HepG2 (cell line): ENCODE results near the gene SUSD2. TPM values are rescaled to one million over a fixed set of nuclear protein-coding genes. Genes with fewer than 3 reads are reported as not detected.

Experiments used
- ATF2 ChIP-seq: sonication (generic); formaldehyde crosslinking; IDR thresholded peaks from 2 replicates; pipeline ENCODE4 v1.4.0; 2020; ENCODE audit warnings: missing genetic modification reagents
- BCL6 ChIP-seq: IDR thresholded peaks from 2 replicates; pipeline ENCODE4 v1.6.1; 2016; ENCODE audit warnings: missing genetic modification reagents, missing compliant biosample characterization
- CCAR2 ChIP-seq: fragments of 200-400 bp; formaldehyde crosslinking; optimal IDR thresholded peaks from 2 replicates; pipeline ENCODE3; 2018; ENCODE audit warnings: low read depth, mild to moderate bottlenecking, low read length, moderate library complexity
- DNMT3B ChIP-seq: conservative IDR thresholded peaks from 2 replicates; pipeline ENCODE4 v1.6.1; 2016; ENCODE audit warnings: missing biosample characterization, control low read depth
- FOSL1 ChIP-seq: sonication (generic); formaldehyde crosslinking; IDR thresholded peaks from 2 replicates; pipeline ENCODE4 v1.9.0; 2021; ENCODE audit warnings: missing genetic modification reagents, borderline replicate concordance
- FOXA3 ChIP-seq: IDR thresholded peaks from 2 replicates; pipeline ENCODE4 v1.6.1; 2016; ENCODE audit warnings: missing genetic modification reagents, missing compliant biosample characterization
- GATAD1 ChIP-seq: IDR thresholded peaks from 2 replicates; pipeline ENCODE4 v1.6.1; 2016; ENCODE audit warnings: missing genetic modification reagents, missing compliant biosample characterization
- HDAC1 ChIP-seq: sonication (generic); formaldehyde crosslinking; IDR thresholded peaks from 2 replicates; pipeline ENCODE4 v1.5.1; 2020; ENCODE audit warnings: mild to moderate bottlenecking, missing genetic modification reagents
- HIVEP1 ChIP-seq: sonication (generic); formaldehyde crosslinking; IDR thresholded peaks from 2 replicates; pipeline ENCODE4 v1.4.0; 2020; ENCODE audit warnings: mild to moderate bottlenecking, missing genetic modification reagents
- HMG20A ChIP-seq: IDR thresholded peaks from 2 replicates; pipeline ENCODE4 v1.6.1; 2016; ENCODE audit warnings: borderline replicate concordance
- KAT8 ChIP-seq: IDR thresholded peaks from 2 replicates; pipeline ENCODE4 v1.6.1; 2016; ENCODE audit warnings: missing genetic modification reagents, missing compliant biosample characterization
- KDM6A ChIP-seq: IDR thresholded peaks from 2 replicates; pipeline ENCODE4 v1.6.1; 2016; ENCODE audit warnings: low read depth
- NFIC ChIP-seq: IDR thresholded peaks from 2 replicates; pipeline ENCODE4 v1.6.1; 2012; ENCODE audit warnings: mild to moderate bottlenecking, low read length, inconsistent platforms
- SMAD1 ChIP-seq: sonication (generic); formaldehyde crosslinking; IDR thresholded peaks from 2 replicates; pipeline ENCODE4 v1.4.0; 2020; ENCODE audit warnings: missing genetic modification reagents, low read depth, mild to moderate bottlenecking, borderline replicate concordance
- ZIK1 ChIP-seq: sonication (generic); formaldehyde crosslinking; IDR thresholded peaks from 2 replicates; pipeline ENCODE4 v1.5.0; 2020; ENCODE audit warnings: mild to moderate bottlenecking, low read depth, missing genetic modification reagents, borderline replicate concordance
- ZNF207 ChIP-seq: fragments of 450-650 bp; IDR thresholded peaks from 2 replicates; pipeline ENCODE4 v1.6.1; 2016; ENCODE audit warnings: antibody characterized with exemption, borderline replicate concordance
- ZNF451 ChIP-seq: sonication (generic); formaldehyde crosslinking; IDR thresholded peaks from 2 replicates; pipeline ENCODE4 v1.5.0; 2020; ENCODE audit warnings: mild to moderate bottlenecking, missing genetic modification reagents
- ZNF781 ChIP-seq: sonication (generic); formaldehyde crosslinking; IDR thresholded peaks from 2 replicates; pipeline ENCODE4 v1.5.1; 2020; ENCODE audit warnings: borderline replicate concordance, mild to moderate bottlenecking, missing genetic modification reagents; ENCODE audit errors: not compliant biosample characterization
- polyA plus RNA-seq, 8 experiments: library from polyadenylated mRNA; depleted of rRNA in 3 of 8; stranded (reverse) in 7 of 8; unstranded in 1 of 8; fragments of >200 nt; fragmentation: Illumina TruSeq in 4 of 8; extraction: Trizol in 4 of 8; gene quantifications; 2 replicates each; pipeline versions ENCODE4 v1.2.1 to v1.2.3, GENCODE V29; 2011 to 2016; ENCODE audit warnings: low read depth in 4 of 8, missing spikeins in 1 of 8, mixed read lengths in 1 of 8; ENCODE audit not compliant: insufficient read depth in 1 of 8
- total RNA-seq, 5 experiments: library from RNA; depleted of rRNA; stranded (reverse); fragments of >200 nt; fragmentation: Illumina TruSeq; extraction: Trizol; gene quantifications; 2 replicates each; pipeline ENCODE4 v1.2.3, GENCODE V29; 2016; ENCODE audit warnings: low read depth in 1 of 5
- TF ChIP-seq, protein P1 (sequence below): sonication (generic); formaldehyde crosslinking; IDR thresholded peaks from 2 replicates; pipeline ENCODE4 v1.5.0; 2020; ENCODE audit warnings: mild to moderate bottlenecking, missing genetic modification reagents, borderline replicate concordance
- TF ChIP-seq, protein P2 (sequence below): sonication (generic); formaldehyde crosslinking; IDR thresholded peaks from 2 replicates; pipeline ENCODE4 v1.8.1; 2023; ENCODE audit warnings: mild to moderate bottlenecking, inconsistent platforms, moderate library complexity, missing genetic modification reagents, borderline replicate concordance
- TF ChIP-seq, protein P3 (sequence below): sonication (generic); formaldehyde crosslinking; IDR thresholded peaks from 2 replicates; pipeline ENCODE4 v1.4.0; 2020; ENCODE audit warnings: missing genetic modification reagents, borderline replicate concordance
- TF ChIP-seq, protein P4 (sequence below): fragments of 450-650 bp; IDR thresholded peaks from 2 replicates; pipeline ENCODE4 v1.6.1; 2016

The SUSD2 gene
- total and polyA plus RNA-seq, 2 of the 13 experiments (the other 11 are each of a cell fraction or from before 2014, with no cell fraction given) = 2.1 to 11.0 TPM

DNA sequence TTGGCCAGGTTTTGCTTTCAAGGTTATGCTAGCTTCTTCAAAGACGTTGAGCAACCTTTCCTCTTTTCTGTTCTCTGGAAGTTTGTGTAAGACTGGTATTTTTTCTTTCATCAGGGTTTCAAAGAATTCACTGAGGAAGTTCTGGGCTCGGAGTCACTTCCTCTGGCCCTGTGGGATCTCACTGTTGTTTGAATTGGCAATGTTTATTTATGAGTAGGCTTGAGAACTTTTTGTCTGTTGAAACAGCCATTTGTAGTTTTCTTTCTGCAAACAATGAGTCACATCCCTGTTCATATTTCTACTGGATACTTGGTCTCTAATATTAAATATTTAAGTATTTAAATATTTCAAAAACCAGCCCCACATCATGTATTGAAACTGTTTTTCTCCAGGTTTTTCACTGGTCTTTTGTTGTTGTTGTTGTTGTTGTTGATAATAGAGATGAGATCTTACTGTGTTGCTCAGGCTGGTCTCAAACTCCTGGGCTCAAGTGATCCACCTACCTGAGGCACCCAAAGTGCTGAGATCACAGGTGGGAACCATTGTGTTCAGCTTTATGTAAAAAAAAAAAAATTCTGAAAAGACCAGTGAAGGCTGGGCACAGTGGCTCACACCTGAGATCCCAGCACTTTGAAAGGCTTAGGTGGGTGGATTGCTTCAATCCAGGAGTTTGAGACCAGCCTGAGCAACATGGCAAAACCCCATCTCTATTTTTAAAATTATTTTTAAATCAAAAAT lies 26.9 kb downstream of the SUSD2 start (continued):
- peak; percentile 58; the same call in 1 of the 2 replicates for TF ChIP-seq KAT8 (CRISPR knock-in tag)
- peak; percentile 80 for TF ChIP-seq HMG20A (CRISPR knock-in tag)
- TF ChIP-seq ZIK1 (CRISPR knock-in tag) = no peak
- TF ChIP-seq HDAC1 (CRISPR knock-in tag) = peak; percentile 54; the same call in 1 of the 2 replicates
- no peak for TF ChIP-seq SMAD1 (CRISPR knock-in tag)
- TF ChIP-seq GATAD1 (CRISPR knock-in tag) = 0 out of 2 replicates have a peak, but pooled peaks have one; percentile 9
- no peak for TF ChIP-seq ZNF781 (CRISPR knock-in tag)
- peak; percentile 84 for TF ChIP-seq FOXA3
- TF ChIP-seq, protein P1, sequence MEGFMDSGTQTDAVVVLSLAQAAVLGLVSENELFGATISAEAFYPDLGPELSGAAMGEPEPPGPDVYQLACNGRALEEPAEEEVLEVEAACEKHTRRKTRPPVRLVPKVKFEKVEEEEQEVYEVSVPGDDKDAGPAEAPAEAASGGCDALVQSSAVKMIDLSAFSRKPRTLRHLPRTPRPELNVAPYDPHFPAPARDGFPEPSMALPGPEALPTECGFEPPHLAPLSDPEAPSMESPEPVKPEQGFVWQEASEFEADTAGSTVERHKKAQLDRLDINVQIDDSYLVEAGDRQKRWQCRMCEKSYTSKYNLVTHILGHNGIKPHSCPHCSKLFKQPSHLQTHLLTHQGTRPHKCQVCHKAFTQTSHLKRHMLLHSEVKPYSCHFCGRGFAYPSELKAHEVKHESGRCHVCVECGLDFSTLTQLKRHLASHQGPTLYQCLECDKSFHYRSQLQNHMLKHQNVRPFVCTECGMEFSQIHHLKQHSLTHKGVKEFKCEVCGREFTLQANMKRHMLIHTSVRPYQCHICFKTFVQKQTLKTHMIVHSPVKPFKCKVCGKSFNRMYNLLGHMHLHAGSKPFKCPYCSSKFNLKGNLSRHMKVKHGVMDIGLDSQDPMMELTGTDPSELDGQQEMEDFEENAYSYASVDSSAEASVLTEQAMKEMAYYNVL (CRISPR knock-in tag) = peak; percentile 63; the same call in 1 of the 2 replicates
- TF ChIP-seq, protein P2, sequence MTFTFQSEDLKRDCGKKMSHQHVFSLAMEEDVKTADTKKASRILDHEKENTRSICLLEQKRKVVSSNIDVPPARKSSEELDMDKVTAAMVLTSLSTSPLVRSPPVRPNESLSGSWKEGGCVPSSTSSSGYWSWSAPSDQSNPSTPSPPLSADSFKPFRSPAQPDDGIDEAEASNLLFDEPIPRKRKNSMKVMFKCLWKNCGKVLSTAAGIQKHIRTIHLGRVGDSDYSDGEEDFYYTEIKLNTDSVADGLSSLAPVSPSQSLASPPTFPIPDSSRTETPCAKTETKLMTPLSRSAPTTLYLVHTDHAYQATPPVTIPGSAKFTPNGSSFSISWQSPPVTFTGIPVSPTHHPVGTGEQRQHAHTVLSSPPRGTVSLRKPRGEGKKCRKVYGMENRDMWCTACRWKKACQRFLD (CRISPR knock-in tag) = no peak
- peak; percentile 77 for TF ChIP-seq BCL6 (CRISPR knock-in tag)
- TF ChIP-seq ZNF451 (CRISPR knock-in tag) = no peak
- TF ChIP-seq, protein P3, sequence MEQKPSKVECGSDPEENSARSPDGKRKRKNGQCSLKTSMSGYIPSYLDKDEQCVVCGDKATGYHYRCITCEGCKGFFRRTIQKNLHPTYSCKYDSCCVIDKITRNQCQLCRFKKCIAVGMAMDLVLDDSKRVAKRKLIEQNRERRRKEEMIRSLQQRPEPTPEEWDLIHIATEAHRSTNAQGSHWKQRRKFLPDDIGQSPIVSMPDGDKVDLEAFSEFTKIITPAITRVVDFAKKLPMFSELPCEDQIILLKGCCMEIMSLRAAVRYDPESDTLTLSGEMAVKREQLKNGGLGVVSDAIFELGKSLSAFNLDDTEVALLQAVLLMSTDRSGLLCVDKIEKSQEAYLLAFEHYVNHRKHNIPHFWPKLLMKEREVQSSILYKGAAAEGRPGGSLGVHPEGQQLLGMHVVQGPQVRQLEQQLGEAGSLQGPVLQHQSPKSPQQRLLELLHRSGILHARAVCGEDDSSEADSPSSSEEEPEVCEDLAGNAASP (CRISPR knock-in tag) = peak; percentile 53; the same call in 1 of the 2 replicates
- TF ChIP-seq DNMT3B = no peak
- TF ChIP-seq NFIC = peak; percentile 83
- no peak for TF ChIP-seq HIVEP1 (CRISPR knock-in tag)
- TF ChIP-seq, protein P4, sequence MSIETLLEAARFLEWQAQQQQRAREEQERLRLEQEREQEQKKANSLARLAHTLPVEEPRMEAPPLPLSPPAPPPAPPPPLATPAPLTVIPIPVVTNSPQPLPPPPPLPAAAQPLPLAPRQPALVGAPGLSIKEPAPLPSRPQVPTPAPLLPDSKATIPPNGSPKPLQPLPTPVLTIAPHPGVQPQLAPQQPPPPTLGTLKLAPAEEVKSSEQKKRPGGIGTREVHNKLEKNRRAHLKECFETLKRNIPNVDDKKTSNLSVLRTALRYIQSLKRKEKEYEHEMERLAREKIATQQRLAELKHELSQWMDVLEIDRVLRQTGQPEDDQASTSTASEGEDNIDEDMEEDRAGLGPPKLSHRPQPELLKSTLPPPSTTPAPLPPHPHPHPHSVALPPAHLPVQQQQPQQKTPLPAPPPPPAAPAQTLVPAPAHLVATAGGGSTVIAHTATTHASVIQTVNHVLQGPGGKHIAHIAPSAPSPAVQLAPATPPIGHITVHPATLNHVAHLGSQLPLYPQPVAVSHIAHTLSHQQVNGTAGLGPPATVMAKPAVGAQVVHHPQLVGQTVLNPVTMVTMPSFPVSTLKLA = no peak
- TF ChIP-seq FOSL1 (CRISPR knock-in tag) = peak; percentile 90
- TF ChIP-seq CCAR2 = no peak
- peak; percentile 23; the same call in 1 of the 2 replicates for TF ChIP-seq ATF2
- TF ChIP-seq ZNF207 = no peak
- TF ChIP-seq KDM6A = peak; percentile 49
